Breast epithelium (tissue), 4 donors: Measurements from ENCODE around the gene TFF2. TPM values are rescaled to one million over a fixed set of nuclear protein-coding genes. Genes with fewer than 3 reads are reported as not detected.

ENCODE experiments used
- DNase-seq, 2 donors: peaks; one replicate each; pipeline ENCODE4 v3.0.0-alpha.2; 2019; ENCODE audit warnings: low spot score in 2 of 2
- H3K27ac ChIP-seq, 2 donors: fragments of 200-600 bp; sonication (generic) in 1 of 2; one replicate each; pipeline ENCODE4 v1.5.1; 2016 to 2019; ENCODE audit warnings: mild to moderate bottlenecking in 1 of 2
- H3K27me3 ChIP-seq, 2 donors: fragments of 200-600 bp; sonication (generic) in 1 of 2; one replicate each; pipeline versions ENCODE4 v1.5.1 to v1.6.0; 2017 to 2019; ENCODE audit warnings: control low read depth in 1 of 2, mild to moderate bottlenecking in 1 of 2
- H3K36me3 ChIP-seq: fragments of 200-600 bp; one replicate; pipeline ENCODE4 v1.5.1; 2019
- H3K4me1 ChIP-seq, 2 donors: fragments of 200-600 bp; sonication (generic); one replicate each; pipeline ENCODE4 v1.5.1; 2016 to 2019; ENCODE audit warnings: control low read depth in 1 of 2
- H3K4me3 ChIP-seq, 3 donors: fragments of 200-600 bp; sonication (generic); 1 replicate in 2 of 3; 2 replicates in 1 of 3; pipeline ENCODE4 v1.5.1; 2016 to 2019; ENCODE audit warnings: mild to moderate bottlenecking in 3 of 3, moderate library complexity in 2 of 3
- H3K9me3 ChIP-seq, 2 donors: fragments of 200-600 bp; sonication (generic) in 1 of 2; one replicate each; pipeline ENCODE4 v1.5.1; 2016 to 2019; ENCODE audit warnings: control low read depth in 1 of 2
- POLR2A ChIP-seq: fragments of 450-650 bp; IDR thresholded peaks from one replicate; pipeline ENCODE4 v1.6.1; 2016; ENCODE audit warnings: antibody characterized with exemption, mild to moderate bottlenecking, moderate library complexity
- POLR2AphosphoS5 ChIP-seq, 3 donors: sonication (generic); formaldehyde crosslinking; IDR thresholded peaks; one replicate each; pipeline ENCODE4 v1.6.1; 2017; ENCODE audit warnings: antibody characterized with exemption in 3 of 3
- intact Hi-C: fragments of 100-400 bp; cut with DNase I; formaldehyde crosslinking; loops from one replicate; pipeline ENCODE4 v1.15.1; 2023; ENCODE audit warnings: low total_unique reads
- total RNA-seq, 3 donors: library from RNA; depleted of rRNA; stranded (reverse); fragments of >200 nt; gene quantifications; one replicate each; pipeline ENCODE4 v1.1.0, GENCODE V29; 2016
- TF ChIP-seq, protein P1 (sequence below), 3 donors: fragments of 450-650 bp; IDR thresholded peaks; one replicate each; pipeline ENCODE4 v1.5.1; 2016 to 2017; ENCODE audit warnings: antibody characterized with exemption in 3 of 3, mild to moderate bottlenecking in 3 of 3, moderate library complexity in 3 of 3

The TFF2 gene, protein sequence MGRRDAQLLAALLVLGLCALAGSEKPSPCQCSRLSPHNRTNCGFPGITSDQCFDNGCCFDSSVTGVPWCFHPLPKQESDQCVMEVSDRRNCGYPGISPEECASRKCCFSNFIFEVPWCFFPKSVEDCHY
- total RNA-seq: not detected

DNA sequence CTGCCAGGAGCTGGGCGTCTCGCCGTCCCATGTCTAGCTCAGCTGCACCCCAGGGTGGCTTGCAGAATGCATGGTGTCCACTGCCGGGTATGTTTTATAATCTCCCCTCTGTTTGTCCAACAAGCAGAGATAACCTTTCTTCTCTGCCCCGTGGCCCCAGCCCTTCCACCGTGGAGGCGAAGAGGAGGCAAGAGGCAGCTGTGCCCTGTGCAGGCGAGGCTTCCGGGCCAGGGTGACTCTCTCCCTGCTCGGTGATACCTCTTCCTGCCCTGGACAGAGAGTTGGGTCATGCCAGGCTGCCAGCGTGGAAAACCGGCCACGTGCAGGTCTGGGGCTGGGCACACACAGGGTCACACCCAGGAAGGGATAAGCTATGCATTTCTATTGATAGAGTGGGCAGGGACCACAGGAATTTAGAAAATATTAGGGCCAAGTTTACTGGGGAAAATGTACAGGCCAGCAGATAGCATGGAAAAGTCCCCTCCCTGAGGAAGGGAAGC lies at the start of gene TFF2:
TFF2 (minus strand) TSS at position 68 of the 500 bp plus-strand sequence; CDS start at position 31, 37 bp downstream.
- DNase-seq: no peak
- intact Hi-C loops: no loop called here

DNA sequence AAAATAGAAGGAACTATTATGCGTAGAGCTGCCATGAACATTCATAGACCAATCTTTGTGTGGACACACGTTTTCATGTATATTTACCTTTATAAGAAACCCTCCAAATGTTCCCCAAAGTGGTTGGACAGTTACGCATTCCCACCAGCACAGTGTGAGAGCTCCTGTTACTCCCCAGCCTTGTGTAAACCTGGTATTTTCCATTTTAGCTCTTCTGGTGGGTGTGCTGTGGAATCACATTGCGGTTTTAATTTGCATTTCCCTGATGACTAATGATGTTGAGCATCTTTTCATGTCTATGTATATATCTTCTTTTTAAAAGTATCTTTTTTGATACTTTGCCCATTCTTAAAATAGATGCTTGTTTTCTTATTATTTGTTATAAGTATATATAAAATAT lies 49.7 kb upstream of the TFF2 start:
- intact Hi-C loops: no loop called here

More for the DNA sequence above, at the start of gene TFF2:
- Histone ChIP-seq H3K36me3 (no peaks in the 10 kb centered on the region), H3K4me3 (no peak within 1 kb of the TSS), H3K27me3 (no peaks in the 10 kb centered on the region), H3K4me1 (no peaks in the 10 kb centered on the region), H3K9me3 (no peaks in the 10 kb centered on the region), H3K27ac (no peak within 1 kb of the TSS)
- TF ChIP-seq POLR2A (no peak), POLR2AphosphoS5 (IDR thresholded peaks at IDR 0.05) (no peak)
- TF ChIP-seq, protein P1, sequence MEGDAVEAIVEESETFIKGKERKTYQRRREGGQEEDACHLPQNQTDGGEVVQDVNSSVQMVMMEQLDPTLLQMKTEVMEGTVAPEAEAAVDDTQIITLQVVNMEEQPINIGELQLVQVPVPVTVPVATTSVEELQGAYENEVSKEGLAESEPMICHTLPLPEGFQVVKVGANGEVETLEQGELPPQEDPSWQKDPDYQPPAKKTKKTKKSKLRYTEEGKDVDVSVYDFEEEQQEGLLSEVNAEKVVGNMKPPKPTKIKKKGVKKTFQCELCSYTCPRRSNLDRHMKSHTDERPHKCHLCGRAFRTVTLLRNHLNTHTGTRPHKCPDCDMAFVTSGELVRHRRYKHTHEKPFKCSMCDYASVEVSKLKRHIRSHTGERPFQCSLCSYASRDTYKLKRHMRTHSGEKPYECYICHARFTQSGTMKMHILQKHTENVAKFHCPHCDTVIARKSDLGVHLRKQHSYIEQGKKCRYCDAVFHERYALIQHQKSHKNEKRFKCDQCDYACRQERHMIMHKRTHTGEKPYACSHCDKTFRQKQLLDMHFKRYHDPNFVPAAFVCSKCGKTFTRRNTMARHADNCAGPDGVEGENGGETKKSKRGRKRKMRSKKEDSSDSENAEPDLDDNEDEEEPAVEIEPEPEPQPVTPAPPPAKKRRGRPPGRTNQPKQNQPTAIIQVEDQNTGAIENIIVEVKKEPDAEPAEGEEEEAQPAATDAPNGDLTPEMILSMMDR (IDR thresholded peaks at IDR 0.05): no peak

DNA sequence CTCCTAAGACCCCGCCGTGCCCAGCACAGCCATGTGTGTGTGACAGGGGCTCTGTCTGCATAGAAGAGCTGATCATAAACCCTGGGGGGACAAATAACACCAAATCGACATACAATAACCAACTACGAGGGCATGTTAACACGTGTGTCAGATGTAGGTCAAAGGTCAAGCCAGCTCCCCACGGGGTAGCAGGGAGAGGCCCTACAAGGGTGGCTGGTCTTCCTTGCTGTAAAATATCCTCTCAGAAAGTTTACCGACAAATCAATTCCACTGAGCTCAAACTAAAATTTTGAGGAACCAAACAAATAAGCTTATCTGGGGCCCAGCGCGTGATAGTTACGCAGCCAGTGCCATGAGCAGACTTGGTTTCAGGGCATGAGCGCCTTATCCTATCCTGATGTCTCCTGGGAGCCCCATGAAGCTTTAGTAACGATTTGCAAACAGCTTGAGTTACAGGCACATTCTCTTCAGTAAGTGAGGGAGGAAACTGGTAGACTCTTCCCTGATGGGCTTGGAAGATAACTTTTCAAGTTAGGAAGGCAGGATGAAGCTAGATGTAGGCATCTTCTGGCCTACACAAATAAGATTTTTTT lies 47.7 kb upstream of the TFF2 start:
- Histone ChIP-seq H3K27ac (no peak overlapping the region), H3K9me3 (no peaks in the 10 kb centered on the region), H3K36me3 (no peaks in the 10 kb centered on the region), H3K4me1 (no peaks in the 10 kb centered on the region), H3K27me3 (no peaks in the 10 kb centered on the region), H3K4me3 (no peak overlapping the region)
- intact Hi-C loops: no loop called here
- TF ChIP-seq POLR2A (no peak), POLR2AphosphoS5 (IDR thresholded peaks at IDR 0.05) (no peak)
- TF ChIP-seq, protein P1 (IDR thresholded peaks at IDR 0.05): no peak
- no peak for DNase-seq

More for the DNA sequence above, 49.7 kb upstream of the TFF2 start:
- TF ChIP-seq POLR2AphosphoS5 (IDR thresholded peaks at IDR 0.05) (no peak), POLR2A (no peak)
- TF ChIP-seq, protein P1 (IDR thresholded peaks at IDR 0.05): no peak
- no peak overlapping the region for H3K27ac ChIP-seq
- no peaks in the 10 kb centered on the region for H3K27me3 ChIP-seq
- no peaks in the 10 kb centered on the region for H3K9me3 ChIP-seq
- H3K36me3 ChIP-seq: no peaks in the 10 kb centered on the region
- H3K4me1 ChIP-seq: no peaks in the 10 kb centered on the region
- DNase-seq: no peak
- no peak overlapping the region for H3K4me3 ChIP-seq

DNA sequence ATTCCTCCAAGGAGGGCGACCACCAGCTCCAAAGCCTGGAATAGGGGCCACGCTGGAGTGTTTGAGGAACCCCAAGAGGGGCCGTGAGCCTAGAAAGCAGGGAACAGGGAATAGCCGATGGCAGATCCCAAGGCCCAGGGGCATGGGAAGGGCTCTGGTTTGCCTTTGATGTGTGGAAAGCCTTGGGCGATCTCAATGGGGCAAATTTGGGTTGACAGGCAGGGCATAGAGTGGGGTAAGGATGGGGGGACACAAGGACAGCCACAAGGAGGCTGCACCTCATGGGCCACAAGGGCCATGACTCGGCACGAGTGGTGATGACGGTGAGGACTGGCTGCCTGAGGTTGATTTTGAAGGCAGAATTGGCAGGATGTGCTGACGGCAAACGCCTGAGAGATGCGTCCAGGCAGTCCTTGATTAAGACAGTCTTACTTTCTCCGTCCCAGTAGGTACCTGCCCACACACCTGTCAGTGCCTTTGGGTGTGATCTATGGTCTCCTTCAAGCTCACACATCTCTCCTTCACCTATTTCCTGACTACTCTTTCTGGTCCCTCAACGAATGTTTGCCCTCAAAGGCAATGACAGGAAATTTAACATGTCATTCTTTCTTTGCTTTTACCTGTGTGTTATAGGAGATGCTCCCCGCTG lies 47.1 kb upstream of the TFF2 start:
- H3K4me1 ChIP-seq: no peaks in the 10 kb centered on the region
- peak in 1 of 2 donors; percentile 28 for DNase-seq
- intact Hi-C loops: no loop called here
- no peaks in the 10 kb centered on the region for H3K9me3 ChIP-seq
- no peak overlapping the region for H3K27ac ChIP-seq
- TF ChIP-seq POLR2A (no peak), POLR2AphosphoS5 (IDR thresholded peaks at IDR 0.05) (no peak)
- TF ChIP-seq, protein P1 (IDR thresholded peaks at IDR 0.05): no peak
- no peaks in the 10 kb centered on the region for H3K27me3 ChIP-seq
- no peak overlapping the region for H3K4me3 ChIP-seq
- H3K36me3 ChIP-seq: no peaks in the 10 kb centered on the region
